Posterior vena cava (tissue), 2 donors: ENCODE measurements around the gene DNAAF6. TPM values are rescaled to one million over a fixed set of nuclear protein-coding genes. Genes with fewer than 3 reads are reported as not detected.
"Not testable (repeated sequence)": the region's sequence is repeated elsewhere in the genome, so short reads cannot be mapped to it uniquely, and the experiment has no call there.

Experiments used
- DNase-seq: peaks from one replicate; pipeline ENCODE4 v3.0.0-alpha.2; 2020; ENCODE audit warnings: low spot score
- intact Hi-C, 2 donors: fragments of 100-400 bp; cut with DNase I; formaldehyde crosslinking; loops; one replicate each; pipeline versions ENCODE4 v1.14.1 to v1.14.2; 2022 to 2023
- long read RNA-seq, 2 donors: library from polyadenylated mRNA; unstranded; transcript quantifications; one replicate each; pipeline ENCODE4 v2.0.0, GENCODE V29; 2020 to 2021
- total RNA-seq, 2 donors: library from RNA; stranded (reverse); fragmentation: NEBNext Ultra II Directional; extraction: Animal tissue kit (Norgen Biotek cat#: 25700); gene quantifications; one replicate each; pipeline ENCODE4 v1.2.1, GENCODE V29; 2021
- donor health status: DM: yes; HTN: yes; CAD: no.
- donor health status: DM: yes; HTN: yes; CAD: no.

DNAAF6 gene
- not detected for total RNA-seq
- long read RNA-seq, donor 1 = 0 reads
- long read RNA-seq, donor 2 = 0 reads

DNA sequence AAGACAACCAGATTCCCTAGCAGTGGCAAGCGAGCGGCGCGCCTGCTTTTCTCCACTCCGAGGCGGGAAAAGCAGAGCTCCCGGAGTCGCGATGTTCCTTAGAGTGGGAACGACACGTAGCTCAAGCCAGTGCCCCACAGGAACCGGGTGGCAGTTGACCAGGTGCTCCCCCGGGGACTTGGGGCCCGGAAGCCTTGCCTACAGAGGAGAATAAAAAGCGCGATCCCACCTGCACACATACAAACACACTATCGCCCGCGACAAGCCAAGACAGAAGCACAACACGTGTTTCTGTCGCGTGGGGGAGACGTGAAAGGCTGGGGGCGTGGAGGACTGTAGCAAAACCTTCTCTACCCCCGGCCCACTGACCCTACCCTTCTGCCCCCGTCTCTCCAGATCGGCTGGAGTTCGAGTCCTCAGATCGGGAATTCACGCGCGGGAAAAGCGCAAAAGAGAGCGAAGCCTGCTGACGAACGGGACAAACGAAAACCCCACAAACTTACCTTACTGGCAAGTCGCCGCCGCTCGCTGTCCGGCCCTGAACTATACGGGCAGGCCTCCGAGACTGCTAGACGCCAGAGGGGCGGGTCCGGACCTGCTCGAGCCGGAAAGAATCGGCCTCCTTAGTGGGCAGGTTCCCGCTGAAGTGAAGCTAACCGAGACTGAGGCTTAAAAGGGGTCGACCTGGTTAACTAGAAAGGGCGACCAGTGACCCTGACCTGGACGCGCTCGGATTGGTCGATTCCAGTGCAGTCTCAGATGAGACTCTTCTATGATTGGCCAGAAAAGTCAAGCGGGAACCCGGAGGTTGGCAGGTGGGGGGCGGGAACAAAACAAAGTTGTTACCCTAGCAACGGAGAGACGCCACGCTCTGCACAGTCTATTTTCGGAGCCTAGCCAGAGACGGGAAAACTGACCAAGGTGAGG lies at the start of gene DNAAF6, which contains the start of gene NUP62CL:
Gene DNAAF6, plus strand, starts transcription at position 842 of the 927 bp plus-strand sequence. CDS start 6,265 bp downstream, outside the sequence.
Gene NUP62CL, minus strand, starts transcription at position 664 of the 927 bp plus-strand sequence. CDS start 31,287 bp downstream, outside the sequence.
- intact Hi-C loops = no loop called here
- DNase-seq = no peak

DNA sequence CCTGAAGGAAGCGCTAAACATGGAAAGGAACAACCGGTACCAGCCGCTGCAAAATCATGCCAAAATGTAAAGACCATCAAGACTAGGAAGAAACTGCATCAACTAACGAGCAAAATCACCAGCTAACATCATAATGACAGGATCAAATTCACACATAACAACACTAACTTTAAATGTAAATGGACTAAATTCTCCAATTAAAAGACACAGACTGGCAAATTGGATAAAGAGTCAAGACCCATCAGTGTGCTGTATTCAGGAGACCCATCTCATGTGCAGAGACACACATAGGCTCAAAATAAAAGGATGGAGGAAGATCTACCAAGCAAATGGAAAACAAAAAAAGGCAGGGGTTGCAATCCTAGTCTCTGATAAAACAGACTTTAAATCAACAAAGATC lies 48.8 kb upstream of the DNAAF6 start:
- DNase-seq, intact Hi-C loops: not testable (repeated sequence)

DNA sequence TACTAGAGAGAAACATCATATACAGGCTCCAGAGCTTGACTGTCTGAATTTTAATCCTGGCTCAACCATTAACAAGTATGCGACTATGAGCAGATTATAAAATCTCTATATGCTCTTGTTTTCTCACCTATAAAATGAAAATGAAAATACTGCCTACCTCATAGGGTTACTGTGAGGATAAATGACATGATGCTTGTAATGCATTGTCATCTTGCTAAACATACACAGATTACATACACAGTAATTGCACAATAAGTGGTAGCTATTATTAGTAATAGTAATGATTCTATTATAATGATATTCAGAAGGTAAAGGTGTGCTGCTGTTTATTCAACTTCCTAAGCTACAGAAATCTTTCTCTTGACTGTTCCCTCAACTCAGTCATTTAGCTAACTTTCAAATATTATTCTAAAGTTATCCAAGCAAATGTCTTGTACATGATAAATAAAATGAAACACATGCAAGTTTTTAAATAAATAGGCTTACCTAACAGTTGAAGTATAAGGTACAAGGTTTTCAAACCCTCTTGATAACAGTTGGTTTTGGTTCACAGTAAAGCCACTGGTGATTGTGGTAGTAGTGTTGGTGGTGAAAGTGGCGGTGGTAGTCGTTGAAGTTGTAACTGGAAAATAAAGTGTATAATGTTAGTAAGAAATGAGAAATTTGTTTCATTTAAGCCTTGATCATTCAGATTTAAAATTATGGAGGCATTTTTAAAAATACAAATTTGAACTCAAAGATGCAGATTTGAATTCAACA lies 39.1 kb upstream of the DNAAF6 start:
- intact Hi-C loops = no loop called here
- no peak for DNase-seq

- no peak for DNase-seq
Observed at GRCh38 chrX:107168257-107168656, 38.2 kb upstream of the DNAAF6 start.

GRCh38 chrX:107168712-107169111 lies 37.7 kb upstream of the DNAAF6 start:
- DNase-seq = no peak

More at GRCh38 chrX:107168257-107168656, 38.2 kb upstream of the DNAAF6 start:
- intact Hi-C loops = no loop called here

GRCh38 chrX:107171369-107172102 lies 34.9 kb upstream of the DNAAF6 start:
- intact Hi-C loops = no loop called here
- no peak for DNase-seq

More at GRCh38 chrX:107168712-107169111, 37.7 kb upstream of the DNAAF6 start:
- intact Hi-C loops = no loop called here

DNA sequence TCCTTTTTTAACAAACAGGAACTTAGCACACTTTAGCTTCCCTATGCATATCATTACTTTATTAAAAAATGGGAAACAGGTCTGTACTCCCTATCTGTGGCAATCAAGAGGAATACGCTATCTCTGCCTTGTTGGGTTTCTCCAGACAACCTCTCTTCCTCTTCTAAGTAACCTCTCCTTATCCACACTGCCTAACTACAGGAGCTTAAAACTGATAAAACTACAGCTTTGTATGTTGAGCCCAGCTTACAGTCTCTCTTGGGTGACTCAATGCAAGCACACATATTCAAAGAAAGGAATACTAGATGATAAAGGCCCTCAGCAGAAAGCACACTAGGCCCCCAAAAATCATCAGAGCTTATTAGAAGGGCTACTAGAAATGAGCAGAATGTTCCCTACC lies 9.1 kb upstream of the DNAAF6 start:
- intact Hi-C loops = no loop called here
- DNase-seq = no peak

DNA sequence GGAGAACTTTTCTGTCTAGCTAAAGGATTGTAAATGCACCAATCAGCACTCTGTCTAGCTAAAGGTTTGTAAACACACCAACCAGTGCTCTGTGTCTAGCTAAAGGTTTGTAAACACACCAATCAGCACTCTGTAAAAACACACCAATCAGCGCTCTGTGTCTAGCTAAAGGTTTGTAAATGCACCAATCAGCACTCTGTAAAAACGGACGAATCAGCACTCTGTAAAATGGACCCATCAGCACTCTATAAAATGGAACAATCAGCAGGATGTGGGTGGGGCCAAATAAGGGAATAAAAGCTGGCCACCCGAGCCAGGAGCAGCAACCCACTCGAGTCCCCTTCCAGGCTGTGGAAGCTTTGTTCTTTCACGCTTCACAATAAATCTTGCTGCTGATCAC lies 8.3 kb upstream of the DNAAF6 start:
- DNase-seq, intact Hi-C loops: not testable (repeated sequence)

DNA sequence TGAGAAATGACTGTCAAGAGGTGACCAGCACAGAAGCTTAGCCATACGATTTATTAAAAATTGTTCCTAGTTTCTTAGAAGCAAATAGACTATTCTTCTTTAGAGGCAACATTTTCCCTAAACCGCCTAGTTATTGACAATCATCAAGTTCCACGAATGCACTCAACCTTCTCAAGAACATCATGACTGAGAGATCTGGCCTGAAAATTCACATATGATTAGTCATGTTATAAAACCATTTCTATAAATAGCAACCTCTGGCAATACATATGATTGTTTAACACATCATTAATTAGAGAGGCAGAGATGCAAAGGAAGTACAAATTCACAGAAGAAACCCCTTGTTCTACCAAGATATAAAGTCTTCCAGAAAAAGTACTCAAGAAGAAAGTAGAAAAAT lies 6.9 kb upstream of the DNAAF6 start:
- intact Hi-C loops = no loop called here
- no peak for DNase-seq

DNA sequence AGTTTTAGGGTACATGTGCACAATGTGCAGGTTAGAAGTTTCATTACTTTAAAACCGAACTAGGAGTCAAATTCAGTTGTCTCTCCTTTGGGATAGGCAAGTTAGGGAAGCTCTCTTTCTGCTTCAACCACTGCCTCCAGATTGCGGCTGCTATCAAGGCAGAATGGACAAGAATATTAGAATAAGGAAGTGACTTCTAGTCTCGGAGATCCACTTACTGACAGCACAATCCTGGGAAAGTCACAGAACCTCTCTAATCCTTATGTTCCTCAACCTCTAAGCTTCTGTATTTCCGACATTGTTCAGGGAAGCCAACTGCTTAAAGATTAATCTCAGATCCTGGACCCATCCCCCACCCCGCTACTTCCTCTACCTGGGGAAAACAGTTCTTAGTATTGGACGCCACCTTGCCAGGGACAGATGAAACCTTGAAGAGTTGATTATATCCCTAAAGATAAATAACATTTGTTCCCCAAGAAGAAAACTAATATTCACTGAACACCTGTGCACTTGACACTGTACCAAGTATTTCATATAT lies 2.3 kb upstream of the DNAAF6 start:
- no peak for DNase-seq
- intact Hi-C loops = no loop called here

- DNase-seq = no peak
- intact Hi-C loops = no loop called here
Observed at GRCh38 chrX:107206697-107207065, 270 bp downstream of the DNAAF6 start.

DNA sequence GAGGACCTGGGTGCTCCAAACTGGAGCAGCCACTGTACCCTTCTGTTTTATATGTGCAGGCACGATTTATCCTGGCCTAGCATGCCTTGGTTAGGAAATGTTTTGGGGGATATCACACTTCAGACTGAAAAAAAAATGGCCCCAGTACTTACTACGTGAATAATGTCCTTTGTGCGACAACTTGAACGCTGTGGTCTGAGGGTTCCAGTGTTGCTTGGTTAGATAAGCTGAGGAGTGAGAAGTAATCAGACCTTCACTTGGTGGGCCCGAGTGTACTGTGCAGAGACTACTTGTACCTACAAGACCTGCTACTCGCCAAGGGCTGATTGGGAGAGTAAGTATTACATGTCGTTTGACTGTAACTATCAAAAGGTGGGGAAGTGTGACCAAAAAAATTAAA lies 678 bp downstream of the DNAAF6 start:
- DNase-seq = no peak
- intact Hi-C loops = no loop called here

DNA sequence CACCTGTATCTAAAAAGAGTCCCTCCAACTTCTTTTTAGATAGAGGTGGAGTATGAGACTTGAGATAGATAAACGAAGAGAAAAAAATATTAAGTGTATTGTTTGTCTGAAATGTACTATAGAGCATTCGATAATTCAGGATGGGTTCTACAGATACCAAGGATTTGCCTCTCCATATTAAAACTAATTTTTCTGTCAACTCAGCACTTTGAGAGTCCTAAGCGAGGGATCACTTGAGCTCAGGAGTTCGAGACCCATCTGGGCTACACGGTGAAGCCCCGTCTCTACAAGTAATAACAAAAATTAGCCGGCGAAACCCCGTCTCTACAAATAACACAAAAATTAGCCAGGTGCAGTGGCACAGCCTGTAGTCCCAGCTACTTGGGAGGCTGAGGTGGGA lies 1.5 kb downstream of the DNAAF6 start:
- no peak for DNase-seq
- intact Hi-C loops = no loop called here

GRCh38 chrX:107213477-107213876 lies 7.1 kb downstream of the DNAAF6 start:
- intact Hi-C loops = no loop called here
- no peak for DNase-seq

DNA sequence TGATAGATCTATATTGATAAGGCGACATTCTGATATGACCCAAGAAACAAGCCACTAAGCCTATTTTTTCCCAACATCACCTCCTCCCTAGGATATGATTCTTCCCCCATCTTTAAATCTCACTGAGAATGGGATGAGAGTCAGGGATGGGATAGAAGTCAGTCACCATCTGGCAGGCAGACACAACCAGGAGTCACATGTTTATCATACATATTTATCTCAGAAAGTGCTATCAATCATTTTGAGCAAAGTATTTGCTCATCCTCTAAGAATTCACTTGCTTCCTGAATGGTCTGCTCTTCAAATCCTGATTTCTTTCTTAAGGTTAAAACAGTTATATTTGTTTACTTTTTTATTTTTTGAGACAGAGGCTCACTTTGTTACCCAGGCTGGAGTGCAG lies 20.3 kb downstream of the DNAAF6 start:
- DNase-seq = no peak
- intact Hi-C loops = no loop called here

DNA sequence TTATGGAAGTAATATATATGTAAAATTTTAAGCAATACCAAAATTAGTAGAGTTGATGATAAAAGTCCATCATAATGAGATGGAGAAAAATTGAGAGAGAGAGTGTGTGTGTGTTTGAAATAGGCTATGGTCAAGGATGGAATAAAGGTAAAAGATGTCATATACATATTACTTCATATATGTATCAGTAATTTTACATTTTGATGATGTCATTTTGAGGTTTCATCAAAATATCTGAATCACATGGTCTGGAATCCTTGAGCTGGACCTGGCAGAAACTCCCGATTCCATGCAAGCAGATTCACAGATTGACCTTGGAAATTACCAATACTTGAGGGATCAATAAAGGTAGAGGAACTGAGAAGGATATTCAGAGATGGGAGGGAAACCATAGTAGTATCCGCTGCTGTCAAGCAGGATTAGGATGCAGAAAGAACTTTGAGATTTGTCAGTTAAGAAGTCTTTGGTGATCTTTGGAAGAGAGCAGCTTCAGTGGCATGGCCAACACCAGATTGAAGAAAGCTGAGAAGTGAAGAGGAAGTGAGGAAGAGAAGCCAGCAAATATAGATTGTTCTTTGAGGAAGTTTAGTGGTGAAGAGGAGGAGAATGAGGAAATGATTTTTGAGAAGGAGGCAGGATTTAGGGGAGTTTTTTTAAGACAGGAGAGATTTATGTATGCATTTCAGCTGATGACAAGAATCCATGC lies 21.5 kb downstream of the DNAAF6 start:
- DNase-seq = no peak
- intact Hi-C loops = no loop called here

GRCh38 chrX:107228486-107228819 lies 22.0 kb downstream of the DNAAF6 start:
- intact Hi-C loops = no loop called here
- no peak for DNase-seq

GRCh38 chrX:107272431-107272921 lies 66.1 kb downstream of the DNAAF6 start:
- DNase-seq = no peak

GRCh38 chrX:107273795-107274194 lies 67.4 kb downstream of the DNAAF6 start:
- intact Hi-C loops = no loop called here
- DNase-seq = no peak

More at GRCh38 chrX:107272431-107272921, 66.1 kb downstream of the DNAAF6 start:
- intact Hi-C loops = no loop called here
